CD4-positive, alpha-beta T cell treated with Interleukin-2 at 100 ng/mL for 4 hours (primary cell): Measurements from ENCODE around the gene MECP2.
"Not testable (repeated sequence)": the region's sequence is repeated elsewhere in the genome, so short reads cannot be mapped to it uniquely, and the experiment has no call there.

Experiments used
- DNase-seq: peaks from one replicate; pipeline ENCODE4 v3.0.0-alpha.2; 2020; ENCODE audit warnings: low spot score

MECP2 gene

GRCh38 chrX:153992180-153992579 lies 105.3 kb downstream of the MECP2 start:
- DNase-seq: no peak

GRCh38 chrX:153991013-153991580 lies 106.4 kb downstream of the MECP2 start:
- no peak for DNase-seq

- no peak for DNase-seq
These were observed 107.4 kb downstream of the MECP2 start for GRCh38 chrX:153989973-153990655.

- DNase-seq: no peak
These were observed 109.0 kb downstream of the MECP2 start for GRCh38 chrX:153988493-153988892.

GRCh38 chrX:153984351-153985178 lies 113.0 kb downstream of the MECP2 start:
- DNase-seq: peak; percentile 44

GRCh38 chrX:153983321-153983801 lies 114.2 kb downstream of the MECP2 start:
- DNase-seq: no peak

GRCh38 chrX:153981771-153982533 lies 115.6 kb downstream of the MECP2 start:
- DNase-seq: peak; percentile 67

- no peak for DNase-seq
These were observed 116.3 kb downstream of the MECP2 start for GRCh38 chrX:153981231-153981630.

GRCh38 chrX:153980394-153980793 lies 117.1 kb downstream of the MECP2 start:
- not testable (repeated sequence) for DNase-seq

- no peak for DNase-seq
These were observed 122.7 kb downstream of the MECP2 start for GRCh38 chrX:153974726-153975286.

GRCh38 chrX:153974003-153974725 lies 123.4 kb downstream of the MECP2 start:
- DNase-seq: no peak

GRCh38 chrX:153973127-153974002 lies 124.2 kb downstream of the MECP2 start:
- no peak for DNase-seq

- DNase-seq: peak; percentile 88
These were observed 125.0 kb downstream of the MECP2 start, which contains the start of gene TMEM187 for GRCh38 chrX:153972368-153973126. Gene TMEM187, plus strand, starts transcription at chrX:153972754. Its CDS starts 9,309 bp downstream, at chrX:153982063.
